GM13976 (cell line): ENCODE results near the gene KLRF2.
"Not testable (repeated sequence)": the region's sequence is repeated elsewhere in the genome, so short reads cannot be mapped to it uniquely, and the experiment has no call there.

ENCODE experiments used
- DNase-seq: peaks from one replicate; pipeline ENCODE4 v3.0.0; 2012; ENCODE audit warnings: low spot score
- CTCF ChIP-seq: IDR thresholded peaks from 2 replicates; pipeline ENCODE4 v1.5.1; 2012; ENCODE audit warnings: borderline replicate concordance, mild to moderate bottlenecking; ENCODE audit not compliant: insufficient read depth; ENCODE audit errors: extremely low read depth, missing control alignments, control extremely low read depth
- in situ Hi-C: fragments of 300-500 bp; cut with MboI; formaldehyde crosslinking; loops from one replicate; pipeline ENCODE4 v1.12.0; 2022; ENCODE audit warnings: low sequenced_read_pairs, mixed read lengths, inconsistent platforms; ENCODE audit not compliant: unreplicated experiment

KLRF2 gene

GRCh38 chr12:9869307-9870161, 11.8 kb upstream of the KLRF2 start, which contains the start of gene CLEC2B:
Gene CLEC2B, minus strand, starts transcription at chr12:9869354.
- DNase-seq = no peak

GRCh38 chr12:9870286-9870866, 10.9 kb upstream of the KLRF2 start:
- no peak for TF ChIP-seq CTCF
- in situ Hi-C loops = no loop called here
- no peak for DNase-seq

More at GRCh38 chr12:9869307-9870161, 11.8 kb upstream of the KLRF2 start, which contains the start of gene CLEC2B:
- TF ChIP-seq CTCF = no peak
- in situ Hi-C loops = no loop called here

- DNase-seq = no peak
- TF ChIP-seq CTCF = no peak
- in situ Hi-C loops = no loop called here
These were observed 9.1 kb upstream of the KLRF2 start for GRCh38 chr12:9872162-9872561.

GRCh38 chr12:9872742-9873141, 8.5 kb upstream of the KLRF2 start:
- in situ Hi-C loops = no loop called here

GRCh38 chr12:9876120-9876519, 5.2 kb upstream of the KLRF2 start:
- DNase-seq, in situ Hi-C loops: not testable (repeated sequence)

More at GRCh38 chr12:9872742-9873141, 8.5 kb upstream of the KLRF2 start:
- DNase-seq = no peak
- TF ChIP-seq CTCF = no peak

- DNase-seq = no peak
- TF ChIP-seq CTCF = no peak
- in situ Hi-C loops = no loop called here
These were observed 684 bp upstream of the KLRF2 start for GRCh38 chr12:9880532-9881078.

GRCh38 chr12:9881988-9882387, 699 bp downstream of the KLRF2 start:
- in situ Hi-C loops = no loop called here

More at GRCh38 chr12:9881988-9882387, 699 bp downstream of the KLRF2 start:
- no peak for TF ChIP-seq CTCF
- DNase-seq = no peak
